Gastroesophageal sphincter (tissue), 3 donors: ENCODE data around the gene MTHFD1L.

Source experiments
- EP300 ChIP-seq: sonication (generic); formaldehyde crosslinking; IDR thresholded peaks from one replicate; pipeline ENCODE4 v1.6.1; 2017; ENCODE audit warnings: antibody characterized with exemption, mild to moderate bottlenecking
- POLR2A ChIP-seq, 2 donors: fragments of 450-650 bp; IDR thresholded peaks; one replicate each; pipeline ENCODE4 v1.6.1; 2017; ENCODE audit warnings: antibody characterized with exemption in 2 of 2, mild to moderate bottlenecking in 2 of 2, moderate library complexity in 1 of 2
- POLR2AphosphoS5 ChIP-seq: sonication (generic); formaldehyde crosslinking; IDR thresholded peaks from one replicate; pipeline ENCODE4 v1.6.1; 2017; ENCODE audit warnings: antibody characterized with exemption
- TF ChIP-seq, protein P1 (sequence below), 4 experiments: fragments of 200-600 bp in 2 of 4; fragments of 450-650 bp in 2 of 4; sonication (generic) in 1 of 4; IDR thresholded peaks; one replicate each; pipeline ENCODE4 v1.5.1; 2017 to 2019; ENCODE audit warnings: antibody characterized with exemption in 4 of 4, mild to moderate bottlenecking in 2 of 4, moderate library complexity in 2 of 4

- TF ChIP-seq, protein P1, sequence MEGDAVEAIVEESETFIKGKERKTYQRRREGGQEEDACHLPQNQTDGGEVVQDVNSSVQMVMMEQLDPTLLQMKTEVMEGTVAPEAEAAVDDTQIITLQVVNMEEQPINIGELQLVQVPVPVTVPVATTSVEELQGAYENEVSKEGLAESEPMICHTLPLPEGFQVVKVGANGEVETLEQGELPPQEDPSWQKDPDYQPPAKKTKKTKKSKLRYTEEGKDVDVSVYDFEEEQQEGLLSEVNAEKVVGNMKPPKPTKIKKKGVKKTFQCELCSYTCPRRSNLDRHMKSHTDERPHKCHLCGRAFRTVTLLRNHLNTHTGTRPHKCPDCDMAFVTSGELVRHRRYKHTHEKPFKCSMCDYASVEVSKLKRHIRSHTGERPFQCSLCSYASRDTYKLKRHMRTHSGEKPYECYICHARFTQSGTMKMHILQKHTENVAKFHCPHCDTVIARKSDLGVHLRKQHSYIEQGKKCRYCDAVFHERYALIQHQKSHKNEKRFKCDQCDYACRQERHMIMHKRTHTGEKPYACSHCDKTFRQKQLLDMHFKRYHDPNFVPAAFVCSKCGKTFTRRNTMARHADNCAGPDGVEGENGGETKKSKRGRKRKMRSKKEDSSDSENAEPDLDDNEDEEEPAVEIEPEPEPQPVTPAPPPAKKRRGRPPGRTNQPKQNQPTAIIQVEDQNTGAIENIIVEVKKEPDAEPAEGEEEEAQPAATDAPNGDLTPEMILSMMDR (IDR thresholded peaks at IDR 0.05): no peak
- TF ChIP-seq POLR2A (IDR thresholded peaks at IDR 0.05): no peak
- no peak for TF ChIP-seq EP300
- peak; percentile 41 for TF ChIP-seq POLR2AphosphoS5
Measured at GRCh38 chr6:151121900-151122299, 256.4 kb downstream of the MTHFD1L start.
